OCI-LY3 (cell line): ENCODE results near the gene KCNIP1.

Experiments
- H2AFZ ChIP-seq: fragments of 200-600, 300-600 bp; shearing (Covaris generic); 2 replicates; pipeline ENCODE4 v1.6.0; 2014; ENCODE audit warnings: antibody characterized with exemption, low read depth, low read length
- H3K27ac ChIP-seq: fragments of 200-600, 300-600 bp; sonication (generic); 2 replicates; pipeline ENCODE4 v1.5.1; 2014; ENCODE audit warnings: mild to moderate bottlenecking, low read length, moderate library complexity, mixed read lengths
- H3K27me3 ChIP-seq: fragments of 200-600, 300-600 bp; sonication (generic); 2 replicates; pipeline ENCODE4 v1.6.1; 2014; ENCODE audit warnings: low read depth, low read length, mixed read lengths
- H3K36me3 ChIP-seq: fragments of 200-600, 300-600 bp; sonication (generic); replicated peaks from 2 replicates; pipeline ENCODE3; 2014; ENCODE audit warnings: low read depth, low read length, mixed read lengths
- H3K4me1 ChIP-seq: fragments of 300-600, 200-600 bp; sonication (generic); 2 replicates; pipeline ENCODE4 v1.6.1; 2014; ENCODE audit warnings: low read length, mixed read lengths
- H3K4me2 ChIP-seq: fragments of 200-600, 300-600 bp; sonication (generic); 2 replicates; pipeline ENCODE4 v1.6.1; 2014; ENCODE audit warnings: low read length, mixed read lengths
- H3K4me3 ChIP-seq: fragments of 300-600, 200-600 bp; sonication (generic); 2 replicates; pipeline ENCODE4 v1.5.1; 2014; ENCODE audit warnings: antibody characterized with exemption, mild to moderate bottlenecking, low read length, moderate library complexity
- H3K79me2 ChIP-seq: fragments of 300-600, 200-600 bp; shearing (Covaris generic); 2 replicates; pipeline ENCODE4 v1.6.1; 2014; ENCODE audit warnings: mild to moderate bottlenecking, low read length, mixed read lengths
- H3K9ac ChIP-seq: fragments of 300-600, 200-600 bp; shearing (Covaris generic); 2 replicates; pipeline ENCODE4 v1.6.0; 2014; ENCODE audit warnings: mild to moderate bottlenecking, low read length, moderate library complexity
- H3K9me3 ChIP-seq: fragments of 200-600, 300-600 bp; shearing (Covaris generic); 2 replicates; pipeline ENCODE4 v1.6.1; 2014; ENCODE audit warnings: low read length, mixed read lengths; ENCODE audit not compliant: insufficient read depth
- H4K20me1 ChIP-seq: fragments of 200-600, 300-600 bp; sonication (generic); 2 replicates; pipeline ENCODE4 v1.6.1; 2016; ENCODE audit warnings: low read length, mixed read lengths; ENCODE audit not compliant: insufficient read depth
- CTCF ChIP-seq: fragments of 200-600, 300-600 bp; sonication (generic); IDR thresholded peaks from 2 replicates; pipeline ENCODE4 v1.5.1; 2014; ENCODE audit warnings: antibody characterized with exemption, low read length, low read depth
- EZH2phosphoT487 ChIP-seq: fragments of 200-600 bp; shearing (Covaris generic); IDR thresholded peaks from 2 replicates; pipeline ENCODE4 v1.6.1; 2018; ENCODE audit warnings: antibody characterized with exemption, mixed run types, low read depth

The KCNIP1 gene

GRCh38 chr5:170495825-170496661, 7.8 kb upstream of the KCNIP1 start:
- Histone ChIP-seq H3K36me3 (no peaks in the 10 kb centered on the region), H4K20me1 (0 out of 2 replicates have a peak, but pooled peaks cover 4% of the 10 kb centered on the region), H3K79me2 (no peaks in the 10 kb centered on the region), H3K4me3 (no peak overlapping the region), H3K9me3 (no peaks in the 10 kb centered on the region), H3K27me3 (peaks cover 57% of the 10 kb centered on the region), H3K4me1 (peaks cover 25% of the 10 kb centered on the region), H3K9ac (no peak overlapping the region), H3K4me2 (no peak overlapping the region), H3K27ac (no peak overlapping the region), H2AFZ (no peak overlapping the region)
- TF ChIP-seq EZH2phosphoT487 = no peak
- TF ChIP-seq CTCF = no peak

- Histone ChIP-seq H3K4me2 (no peak overlapping the region), H3K4me1 (peaks cover 23% of the 10 kb centered on the region), H3K27me3 (peaks cover 57% of the 10 kb centered on the region), H3K9me3 (no peaks in the 10 kb centered on the region), H3K9ac (no peak overlapping the region), H3K36me3 (no peaks in the 10 kb centered on the region), H3K79me2 (no peaks in the 10 kb centered on the region), H2AFZ (no peak overlapping the region), H3K27ac (no peak overlapping the region), H4K20me1 (0 out of 2 replicates have a peak, but pooled peaks cover 4% of the 10 kb centered on the region), H3K4me3 (no peak overlapping the region)
- TF ChIP-seq CTCF (no peak), EZH2phosphoT487 (no peak)
Measured at GRCh38 chr5:170496662-170497028, 7.2 kb upstream of the KCNIP1 start.

- Histone ChIP-seq H3K4me2 (no peak overlapping the region), H3K36me3 (no peaks in the 10 kb centered on the region), H3K79me2 (no peaks in the 10 kb centered on the region), H3K27me3 (peaks cover 57% of the 10 kb centered on the region), H3K4me1 (peaks cover 30% of the 10 kb centered on the region), H3K4me3 (no peak overlapping the region), H4K20me1 (0 out of 2 replicates have a peak, but pooled peaks cover 4% of the 10 kb centered on the region), H3K9ac (no peak overlapping the region), H2AFZ (no peak overlapping the region), H3K9me3 (no peaks in the 10 kb centered on the region), H3K27ac (no peak overlapping the region)
- TF ChIP-seq EZH2phosphoT487 (no peak), CTCF (no peak)
Measured at GRCh38 chr5:170497311-170498038, 6.3 kb upstream of the KCNIP1 start.

- H3K4me3 ChIP-seq = no peak overlapping the region
- H2AFZ ChIP-seq = no peak overlapping the region
- H3K36me3 ChIP-seq = no peaks in the 10 kb centered on the region
- H3K4me2 ChIP-seq = peak overlapping the region; percentile 40
- H3K27me3 ChIP-seq = peaks cover 47% of the 10 kb centered on the region
- no peaks in the 10 kb centered on the region for H3K9me3 ChIP-seq
- H3K27ac ChIP-seq = no peak overlapping the region
- no peak overlapping the region for H3K9ac ChIP-seq
- H3K4me1 ChIP-seq = peaks cover 30% of the 10 kb centered on the region
- H3K79me2 ChIP-seq = no peaks in the 10 kb centered on the region
- 0 out of 2 replicates have a peak, but pooled peaks cover 4% of the 10 kb centered on the region for H4K20me1 ChIP-seq
- TF ChIP-seq CTCF = no peak
- TF ChIP-seq EZH2phosphoT487 = no peak
Measured at GRCh38 chr5:170498811-170499351, 4.9 kb upstream of the KCNIP1 start.
